ENCODE results near the gene TRIM50.
"Not testable (repeated sequence)": the region's sequence is repeated elsewhere in the genome, so short reads cannot be mapped to it uniquely, and the experiment has no call there.

The TRIM50 gene

GRCh38 chr7:73327922-73328321 is at the start of gene TRIM50, which contains the start of gene FKBP6:
TSS of gene TRIM50 (minus strand) at chr7:73328082. CDS start at chr7:73324787, 3,295 bp downstream.
TSS of gene FKBP6 (plus strand) at chr7:73328161. CDS start at chr7:73328429, 268 bp downstream.
- DNase-seq = not testable (repeated sequence)

GRCh38 chr7:73376671-73377412 is 49.0 kb upstream of the TRIM50 start:
- DNase-seq = no peak

- not testable (repeated sequence) for DNase-seq
Observed at GRCh38 chr7:73376262-73376661, 48.4 kb upstream of the TRIM50 start.

- DNase-seq = no peak
Observed at GRCh38 chr7:73373741-73374140, 45.9 kb upstream of the TRIM50 start.

GRCh38 chr7:73369622-73370021 is 41.7 kb upstream of the TRIM50 start:
- DNase-seq = no peak

- DNase-seq = no peak
Observed at GRCh38 chr7:73369009-73369408, 41.1 kb upstream of the TRIM50 start.

GRCh38 chr7:73366990-73367389 is 39.1 kb upstream of the TRIM50 start:
- DNase-seq = peak; percentile 36

GRCh38 chr7:73366127-73366526 is 38.2 kb upstream of the TRIM50 start:
- no peak for DNase-seq

- DNase-seq = peak; percentile 83
Observed at GRCh38 chr7:73364006-73364728, 36.3 kb upstream of the TRIM50 start.

- no peak for DNase-seq
Observed at GRCh38 chr7:73363225-73364005, 35.5 kb upstream of the TRIM50 start.

GRCh38 chr7:73360590-73360989 is 32.7 kb upstream of the TRIM50 start:
- DNase-seq = not testable (repeated sequence)

- DNase-seq = no peak
Observed at GRCh38 chr7:73359746-73360375, 32.0 kb upstream of the TRIM50 start.

GRCh38 chr7:73359306-73359705 is 31.4 kb upstream of the TRIM50 start:
- no peak for DNase-seq

- DNase-seq = no peak
Observed at GRCh38 chr7:73358590-73359275, 30.9 kb upstream of the TRIM50 start.

- no peak for DNase-seq
Observed at GRCh38 chr7:73356159-73356558, 28.3 kb upstream of the TRIM50 start.

GRCh38 chr7:73354821-73355220 is 26.9 kb upstream of the TRIM50 start:
- DNase-seq = no peak

GRCh38 chr7:73354196-73354595 is 26.3 kb upstream of the TRIM50 start:
- DNase-seq = no peak

- DNase-seq = no peak
Observed at GRCh38 chr7:73353243-73353642, 25.4 kb upstream of the TRIM50 start.

- no peak for DNase-seq
Observed at GRCh38 chr7:73352784-73353183, 24.9 kb upstream of the TRIM50 start.

GRCh38 chr7:73351447-73352167 is 23.7 kb upstream of the TRIM50 start:
- DNase-seq = no peak

GRCh38 chr7:73350306-73351068 is 22.6 kb upstream of the TRIM50 start:
- DNase-seq = no peak

Measured in NCI-H1092 (cell line).